Activated naive CD4-positive, alpha-beta T cell (primary cell): ENCODE results near the gene LTBP1.

Source experiments
- DNase-seq, 4 experiments: peaks; one replicate each; lab custom pipeline; 2025; lab: John Stamatoyannopoulos, UW

LTBP1 gene

GRCh38 chr2:33316328-33316727 lies 369.6 kb downstream of the LTBP1 start:
- DNase-seq, result no peak

DNA sequence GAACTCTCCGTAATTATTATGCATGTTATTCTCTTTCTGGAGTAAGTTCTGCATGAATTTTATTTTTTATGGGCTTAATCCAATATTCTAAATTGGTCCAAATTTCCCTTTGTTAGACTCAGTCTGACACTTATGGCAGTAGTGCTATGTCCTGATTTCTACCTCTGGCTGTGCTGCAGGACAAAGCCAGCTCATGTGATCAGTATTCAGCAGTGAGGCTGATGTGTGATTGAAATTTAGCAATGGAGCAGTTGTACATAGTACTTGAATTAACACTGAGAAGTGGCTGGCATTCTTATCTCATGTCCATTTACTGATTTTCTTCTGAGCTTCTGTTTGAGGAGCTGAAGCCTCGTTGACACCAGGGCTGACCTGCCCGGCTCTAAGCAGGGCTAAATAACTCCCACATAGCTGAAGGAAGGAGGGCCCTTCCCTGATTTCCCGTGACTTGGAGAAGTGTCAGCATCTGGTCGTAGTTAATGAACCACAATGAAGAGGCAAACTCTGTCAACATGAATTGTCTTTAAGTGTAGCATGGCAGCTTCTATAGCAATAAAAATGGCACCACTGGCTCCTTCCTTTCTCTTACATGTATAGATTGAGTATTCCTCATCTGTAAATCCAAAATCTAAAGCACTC lies 370.7 kb downstream of the LTBP1 start:
- DNase-seq, result no peak

DNA sequence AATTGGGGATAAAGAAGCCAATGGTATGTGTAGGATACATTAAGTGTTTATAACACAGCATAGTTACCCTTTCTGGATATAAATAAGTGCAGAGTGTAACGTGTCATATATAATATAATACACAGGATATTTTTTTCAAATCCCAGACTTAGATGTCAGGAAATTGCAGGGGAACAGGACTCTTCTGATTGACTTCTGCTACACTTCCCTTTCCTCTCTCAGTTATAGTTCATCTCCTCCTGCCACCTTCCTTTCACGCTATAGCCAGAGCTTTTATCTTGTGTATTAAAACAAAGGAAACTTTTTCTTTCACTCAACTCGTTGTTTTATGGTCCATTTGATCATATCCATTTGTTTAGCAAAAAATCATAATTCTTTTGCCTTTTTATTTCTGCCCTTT lies 371.7 kb downstream of the LTBP1 start:
- DNase-seq, result no peak

DNA sequence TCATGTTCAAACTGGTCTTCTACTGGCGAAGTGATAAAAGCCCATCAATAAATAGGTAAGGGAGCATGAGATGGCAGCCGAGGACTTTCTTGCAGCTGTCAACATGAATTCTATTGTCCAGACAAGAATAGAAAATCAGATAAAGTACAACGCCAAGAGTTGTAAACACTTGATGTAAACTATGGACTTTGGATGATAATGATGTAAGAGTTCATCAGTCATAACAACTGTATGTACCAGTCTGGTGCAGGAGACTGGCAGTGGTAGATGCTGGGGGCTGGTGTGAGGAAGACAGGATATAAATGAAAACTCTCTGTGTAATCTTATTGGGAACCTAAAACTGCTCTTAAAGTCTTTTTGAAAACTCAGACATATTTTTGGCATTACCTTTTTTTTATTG lies 373.8 kb downstream of the LTBP1 start:
- DNase-seq, result no peak

GRCh38 chr2:33321236-33321771 lies 374.6 kb downstream of the LTBP1 start:
- no peak for DNase-seq

DNA sequence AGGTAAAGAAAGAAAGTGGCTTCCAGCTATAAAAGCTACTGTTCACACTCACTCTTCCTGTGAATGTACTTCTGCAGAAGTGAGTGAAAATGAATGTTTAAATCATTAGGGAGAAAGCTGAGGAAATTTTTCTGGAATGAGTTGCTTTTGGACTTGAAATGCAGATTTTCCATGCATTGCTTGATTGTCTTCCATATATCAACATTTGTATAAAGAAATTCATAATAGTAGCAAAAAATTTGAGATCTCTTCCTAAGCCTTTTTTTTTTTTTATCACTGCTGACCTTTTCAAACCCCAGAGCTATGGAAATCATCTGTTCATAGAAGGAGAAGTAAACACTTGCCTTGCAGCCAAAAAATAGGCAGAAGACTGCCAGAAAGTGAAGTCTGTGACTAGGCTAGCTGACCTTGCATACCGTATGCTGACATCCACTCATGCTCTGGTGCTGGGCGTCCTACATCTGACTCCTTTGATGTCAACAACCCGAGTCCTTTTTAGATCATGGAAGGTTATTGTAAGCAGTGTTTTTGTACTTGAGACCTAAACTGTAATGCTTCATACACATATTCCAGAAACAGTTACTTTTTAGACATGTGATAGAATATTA lies 375.2 kb downstream of the LTBP1 start:
- no peak for DNase-seq

- DNase-seq, result no peak
These were observed 375.9 kb downstream of the LTBP1 start for GRCh38 chr2:33322612-33323011.

- DNase-seq, result no peak
These were observed 377.2 kb downstream of the LTBP1 start for GRCh38 chr2:33323957-33324356.

GRCh38 chr2:33326100-33326499 lies 379.3 kb downstream of the LTBP1 start:
- no peak for DNase-seq

DNA sequence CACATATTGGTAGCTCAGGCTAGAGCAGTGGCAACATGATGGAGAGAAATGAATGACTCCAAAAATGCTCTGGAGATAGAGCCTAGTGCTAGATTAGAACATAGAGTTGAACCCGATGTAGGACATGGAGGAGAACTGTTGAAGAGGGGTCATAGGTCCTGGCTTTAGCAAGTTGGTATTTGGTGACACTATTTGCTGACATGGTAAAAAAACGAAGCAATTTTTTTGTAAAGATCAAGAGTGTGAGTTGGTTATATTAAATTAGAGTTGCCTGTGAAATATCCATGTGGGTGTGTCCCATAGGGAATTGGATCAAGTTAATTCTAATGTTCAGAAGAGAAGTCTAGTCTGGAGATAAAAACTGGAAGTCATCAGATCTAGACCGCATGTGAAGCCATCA lies 386.7 kb downstream of the LTBP1 start:
- no peak for DNase-seq

GRCh38 chr2:33334083-33334482 lies 387.3 kb downstream of the LTBP1 start:
- DNase-seq, result no peak

- no peak for DNase-seq
These were observed 388.8 kb downstream of the LTBP1 start for GRCh38 chr2:33335516-33335915.

GRCh38 chr2:33336036-33336625 lies 389.4 kb downstream of the LTBP1 start:
- no peak for DNase-seq

DNA sequence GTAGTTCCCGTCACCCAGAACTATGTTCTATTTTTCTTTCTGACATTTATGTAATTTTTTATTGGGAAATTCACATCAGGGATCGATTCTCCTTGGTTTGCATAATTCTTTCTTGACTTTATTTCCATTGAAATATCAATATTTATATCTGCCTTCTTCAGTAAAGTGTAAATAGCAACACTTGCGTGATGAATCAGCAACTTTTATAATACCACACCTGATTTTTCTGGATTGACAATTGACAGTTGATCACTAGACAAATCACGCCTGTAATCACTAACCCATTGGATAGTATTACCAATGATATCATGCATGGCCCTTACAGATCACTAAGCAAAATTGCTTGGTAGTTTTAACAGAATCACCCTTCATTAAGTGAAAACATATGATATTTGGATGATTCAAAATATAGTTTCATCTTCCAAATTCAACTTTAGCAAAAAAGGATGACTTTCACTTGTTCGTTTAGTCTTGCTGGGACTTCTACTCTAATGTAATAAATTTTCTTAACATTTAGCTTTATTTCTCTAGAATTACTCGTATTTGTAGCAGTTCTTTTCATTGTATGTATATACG lies 390.7 kb downstream of the LTBP1 start:
- DNase-seq, result no peak

- no peak for DNase-seq
These were observed 391.2 kb downstream of the LTBP1 start for GRCh38 chr2:33337981-33338380.

- no peak for DNase-seq
These were observed 392.5 kb downstream of the LTBP1 start for GRCh38 chr2:33339269-33339668.

- DNase-seq, result no peak
These were observed 393.5 kb downstream of the LTBP1 start for GRCh38 chr2:33340280-33340679.

DNA sequence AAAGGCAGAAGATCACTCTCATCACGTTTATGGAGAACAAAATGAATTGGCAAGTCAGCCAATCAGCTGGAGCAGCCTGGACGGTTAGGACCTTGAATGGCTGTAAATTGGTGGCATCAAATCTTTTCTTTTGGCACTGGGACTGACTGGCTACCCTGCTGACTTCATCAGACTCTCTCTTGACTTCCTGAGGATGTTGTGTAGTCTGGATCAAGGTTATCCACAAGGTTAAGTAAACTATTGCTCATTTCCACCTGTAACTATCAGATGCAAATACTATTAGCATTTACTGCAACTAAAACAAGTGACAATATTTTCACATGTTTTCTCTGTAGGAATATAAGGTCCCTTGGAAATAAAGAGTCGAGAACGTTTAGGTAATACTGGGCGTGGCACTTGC lies 395.4 kb downstream of the LTBP1 start:
- no peak for DNase-seq

DNA sequence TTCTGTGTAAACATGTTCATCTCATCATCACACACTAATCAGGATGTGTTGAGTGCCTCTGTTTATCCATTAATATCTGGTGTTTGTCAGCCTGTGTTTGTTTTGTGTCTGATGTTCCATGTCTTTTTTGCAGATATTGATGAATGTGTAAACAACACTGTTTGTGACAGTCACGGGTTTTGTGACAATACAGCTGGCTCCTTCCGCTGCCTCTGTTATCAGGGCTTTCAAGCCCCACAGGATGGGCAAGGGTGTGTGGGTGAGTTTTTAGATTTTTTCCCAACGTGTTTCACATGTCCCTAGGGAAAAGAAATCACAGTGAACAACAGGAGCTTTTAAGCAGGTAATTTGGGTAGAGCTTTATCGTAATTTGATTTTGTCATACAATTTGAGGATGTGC lies 396.0 kb downstream of the LTBP1 start:
- no peak for DNase-seq

GRCh38 chr2:33343387-33343895 lies 396.7 kb downstream of the LTBP1 start:
- DNase-seq, result no peak

GRCh38 chr2:33344230-33344629 lies 397.5 kb downstream of the LTBP1 start:
- no peak for DNase-seq

- no peak for DNase-seq
These were observed 401.1 kb downstream of the LTBP1 start for GRCh38 chr2:33347856-33348255.

DNA sequence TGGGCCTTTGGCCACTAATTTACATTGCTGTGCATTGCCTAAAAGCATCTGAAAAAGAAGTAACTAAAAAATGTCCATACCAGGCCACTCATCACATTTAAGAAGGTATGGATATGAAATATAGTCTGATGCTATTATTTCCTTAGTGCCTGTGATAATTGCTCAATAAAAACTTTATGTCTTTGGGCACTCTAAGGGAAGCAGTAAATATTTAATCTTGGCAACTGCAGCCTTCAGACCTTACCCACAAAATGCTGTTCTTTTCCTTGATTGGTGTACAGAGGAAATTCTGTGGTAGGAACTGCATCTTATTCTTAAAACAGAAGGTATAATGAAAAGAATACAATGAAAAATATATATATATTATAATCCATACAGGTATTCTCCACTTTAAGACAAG lies 403.9 kb downstream of the LTBP1 start:
- DNase-seq, result no peak
